ENCODE data around the gene FBXL7. TPM values are rescaled to one million over a fixed set of nuclear protein-coding genes. Genes with fewer than 3 reads are reported as not detected.

FBXL7 gene
- total and polyA plus RNA-seq, 2 donors (not counting 1 experiment from before 2014, with no cell fraction given): 6.4 to 12.9 TPM

GRCh38 chr5:15695215-15695731 is 195.3 kb downstream of the FBXL7 start:
- no peak for TF ChIP-seq EZH2 (IDR thresholded peaks at IDR 0.05; ENCODE audit: low read length, missing control alignments)
- TF ChIP-seq CTCF (conservative IDR thresholded peaks at IDR 0.05 in 1 of 2, IDR thresholded peaks at IDR 0.05 in 1 of 2; ENCODE audit: low read depth in 1 of 2, low read length in 2 of 2): no peak
- no peak overlapping the region for H3K9ac ChIP-seq (ENCODE audit: insufficient read depth, low read length)
- no peaks in the 10 kb centered on the region for H4K20me1 ChIP-seq (ENCODE audit: control insufficient read depth, extremely low read depth, insufficient read depth, low read length)
- H3K79me2 ChIP-seq (ENCODE audit: control insufficient read depth, insufficient read depth, low read length): no peaks in the 10 kb centered on the region
- peak; percentile 36 to 75 for DNase-seq (ENCODE audit: low read depth in 2 of 2)
- peak overlapping the region; percentile 18 for H2AFZ ChIP-seq (ENCODE audit: low read length)
- H3K9me3 ChIP-seq (ENCODE audit: control insufficient read depth, insufficient read depth, low read depth, low read length): no peaks in the 10 kb centered on the region
- H3K4me2 ChIP-seq (ENCODE audit: extremely low read depth, insufficient read depth, low read length): peak overlapping the region; percentile 75
- no peaks in the 10 kb centered on the region for H3K36me3 ChIP-seq (ENCODE audit: control insufficient read depth, insufficient read depth, low read length)
- H3K27ac ChIP-seq (ENCODE audit: insufficient read depth, low read length): peak overlapping the region; percentile 45
- H3K4me3 ChIP-seq (replicated peaks in 1 of 4; ENCODE audit: control extremely low read depth in 1 of 4, insufficient read depth in 1 of 4, low read depth in 3 of 4, low read length in 4 of 4): no peak overlapping the region
- peaks cover 10% of the 10 kb centered on the region for H3K4me1 ChIP-seq (ENCODE audit: control insufficient read depth, extremely low read depth, insufficient read depth, low read length)
- no peaks in the 10 kb centered on the region for H3K27me3 ChIP-seq (ENCODE audit: control insufficient read depth, insufficient read depth, low read length)

- Histone ChIP-seq H2AFZ (ENCODE audit: low read length) (no peak overlapping the region), H3K9me3 (ENCODE audit: control insufficient read depth, insufficient read depth, low read depth, low read length) (no peaks in the 10 kb centered on the region), H3K4me3 (replicated peaks in 1 of 4; ENCODE audit: control extremely low read depth in 1 of 4, insufficient read depth in 1 of 4, low read depth in 3 of 4, low read length in 4 of 4) (no peak overlapping the region), H3K79me2 (ENCODE audit: control insufficient read depth, insufficient read depth, low read length) (no peaks in the 10 kb centered on the region), H3K9ac (ENCODE audit: insufficient read depth, low read length) (no peak overlapping the region), H3K27ac (ENCODE audit: insufficient read depth, low read length) (no peak overlapping the region), H3K36me3 (ENCODE audit: control insufficient read depth, insufficient read depth, low read length) (no peaks in the 10 kb centered on the region), H4K20me1 (ENCODE audit: control insufficient read depth, extremely low read depth, insufficient read depth, low read length) (no peaks in the 10 kb centered on the region), H3K4me1 (ENCODE audit: control insufficient read depth, extremely low read depth, insufficient read depth, low read length) (no peaks in the 10 kb centered on the region), H3K4me2 (ENCODE audit: extremely low read depth, insufficient read depth, low read length) (peak overlapping the region; percentile 3), H3K27me3 (ENCODE audit: control insufficient read depth, insufficient read depth, low read length) (no peaks in the 10 kb centered on the region)
- TF ChIP-seq CTCF (conservative IDR thresholded peaks at IDR 0.05 in 1 of 2, IDR thresholded peaks at IDR 0.05 in 1 of 2; ENCODE audit: low read depth in 1 of 2, low read length in 2 of 2) (no peak), EZH2 (IDR thresholded peaks at IDR 0.05; ENCODE audit: low read length, missing control alignments) (no peak)
- DNase-seq (ENCODE audit: low read depth in 2 of 2): no peak
Observed at GRCh38 chr5:15700373-15700772, 200.4 kb downstream of the FBXL7 start.

- H2AFZ ChIP-seq (ENCODE audit: low read length): no peak overlapping the region
- TF ChIP-seq CTCF (conservative IDR thresholded peaks at IDR 0.05 in 1 of 2, IDR thresholded peaks at IDR 0.05 in 1 of 2; ENCODE audit: low read depth in 1 of 2, low read length in 2 of 2): no peak
- no peak for TF ChIP-seq EZH2 (IDR thresholded peaks at IDR 0.05; ENCODE audit: low read length, missing control alignments)
Observed at GRCh38 chr5:15702102-15702501, 202.1 kb downstream of the FBXL7 start.

More at GRCh38 chr5:15702102-15702501, 202.1 kb downstream of the FBXL7 start:
- no peaks in the 10 kb centered on the region for H3K4me1 ChIP-seq (ENCODE audit: control insufficient read depth, extremely low read depth, insufficient read depth, low read length)
- DNase-seq (ENCODE audit: low read depth in 2 of 2): peak; percentile 55 to 74
- no peaks in the 10 kb centered on the region for H3K36me3 ChIP-seq (ENCODE audit: control insufficient read depth, insufficient read depth, low read length)
- H4K20me1 ChIP-seq (ENCODE audit: control insufficient read depth, extremely low read depth, insufficient read depth, low read length): no peaks in the 10 kb centered on the region
- H3K27me3 ChIP-seq (ENCODE audit: control insufficient read depth, insufficient read depth, low read length): no peaks in the 10 kb centered on the region
- no peak overlapping the region for H3K9ac ChIP-seq (ENCODE audit: insufficient read depth, low read length)
- no peak overlapping the region for H3K4me3 ChIP-seq (replicated peaks in 1 of 4; ENCODE audit: control extremely low read depth in 1 of 4, insufficient read depth in 1 of 4, low read depth in 3 of 4, low read length in 4 of 4)
- no peaks in the 10 kb centered on the region for H3K9me3 ChIP-seq (ENCODE audit: control insufficient read depth, insufficient read depth, low read depth, low read length)
- H3K4me2 ChIP-seq (ENCODE audit: extremely low read depth, insufficient read depth, low read length): no peak overlapping the region
- H3K27ac ChIP-seq (ENCODE audit: insufficient read depth, low read length): no peak overlapping the region
- no peaks in the 10 kb centered on the region for H3K79me2 ChIP-seq (ENCODE audit: control insufficient read depth, insufficient read depth, low read length)

All from fibroblast of lung (primary cell).